Naive thymus-derived CD4-positive, alpha-beta T cell (primary cell): ENCODE measurements around the gene LDB2. TPM values are rescaled to one million over a fixed set of nuclear protein-coding genes. Genes with fewer than 3 reads are reported as not detected.

Experiments used
- ATAC-seq: fragments of 150-1000 bp; cut with Tn5 transposase; 2 replicates; pipeline ENCODE4 v1.10.0; 2021; ENCODE audit warnings: mild to moderate bottlenecking, moderate library complexity
- CTCF ChIA-PET: fragments of 350-600 bp; sonication (Branson Sonifier 250); formaldehyde crosslinking; loops from one replicate; lab custom pipeline; 2021; ENCODE audit warnings: antibody characterized with exemption; lab: Charles Lee
- POLR2A ChIA-PET: fragments of 350-600 bp; sonication (Branson Sonifier 250); formaldehyde crosslinking; loops from one replicate; lab custom pipeline; 2021; ENCODE audit warnings: antibody characterized with exemption, inconsistent platforms; lab: Charles Lee
- DNase-seq, 9 donors: peaks; one replicate each; pipeline versions ENCODE4 v3.0.0 to v3.0.0-alpha.2; 2020 to 2022; ENCODE audit warnings: mixed read lengths in 1 of 9
- H3K27ac ChIP-seq: one replicate; pipeline ENCODE4 v1.7.0; 2013; ENCODE audit warnings: mild to moderate bottlenecking, low read depth, low read length, moderate library complexity
- H3K27me3 ChIP-seq, 2 donors: one replicate each; pipeline ENCODE4 v1.7.0; 2013; ENCODE audit warnings: low read length in 2 of 2, mild to moderate bottlenecking in 2 of 2, moderate library complexity in 2 of 2; ENCODE audit not compliant: control insufficient read depth in 2 of 2, insufficient read depth in 2 of 2
- H3K36me3 ChIP-seq, 3 experiments: 1 replicate in 2 of 3; 2 replicates in 1 of 3; pipeline ENCODE4 v1.7.0; 2013; ENCODE audit warnings: low read length in 3 of 3, mild to moderate bottlenecking in 3 of 3, moderate library complexity in 1 of 3; ENCODE audit not compliant: insufficient read depth in 3 of 3, control insufficient read depth in 2 of 3
- H3K4me1 ChIP-seq, 2 donors: one replicate each; pipeline ENCODE4 v1.7.0; 2013; ENCODE audit warnings: low read length in 2 of 2, mild to moderate bottlenecking in 2 of 2, moderate library complexity in 1 of 2; ENCODE audit not compliant: control insufficient read depth in 2 of 2, insufficient read depth in 2 of 2
- H3K4me3 ChIP-seq: 2 replicates; pipeline ENCODE4 v1.7.0; 2013; ENCODE audit warnings: mild to moderate bottlenecking, low read length
- H3K9me3 ChIP-seq, 3 experiments: 1 replicate in 2 of 3; 2 replicates in 1 of 3; pipeline ENCODE4 v1.7.0; 2013; ENCODE audit warnings: low read length in 3 of 3; ENCODE audit not compliant: control insufficient read depth in 2 of 3
- H3K27ac Mint-ChIP-seq, 9 donors: one replicate each; pipeline ENCODE4 v1.8.0; 2020 to 2022; ENCODE audit warnings: mixed read lengths in 9 of 9, mild to moderate bottlenecking in 8 of 9, moderate library complexity in 5 of 9, inconsistent platforms in 2 of 9
- H3K27me3 Mint-ChIP-seq, 5 donors: one replicate each; pipeline ENCODE4 v1.8.0; 2021 to 2022; ENCODE audit warnings: mixed read lengths in 5 of 5, mild to moderate bottlenecking in 1 of 5
- H3K36me3 Mint-ChIP-seq, 5 donors: one replicate each; pipeline ENCODE4 v1.8.0; 2020 to 2022; ENCODE audit warnings: mixed read lengths in 5 of 5, mild to moderate bottlenecking in 3 of 5, inconsistent platforms in 1 of 5
- H3K4me1 Mint-ChIP-seq, 7 donors: one replicate each; pipeline ENCODE4 v1.8.0; 2020 to 2022; ENCODE audit warnings: mixed read lengths in 7 of 7, mild to moderate bottlenecking in 3 of 7, inconsistent platforms in 1 of 7
- H3K4me3 Mint-ChIP-seq, 10 donors: one replicate each; pipeline ENCODE4 v1.8.0; 2020 to 2022; ENCODE audit warnings: mild to moderate bottlenecking in 10 of 10, mixed read lengths in 10 of 10, moderate library complexity in 6 of 10, inconsistent platforms in 2 of 10
- H3K9me3 Mint-ChIP-seq, 11 donors: one replicate each; pipeline ENCODE4 v1.8.0; 2020 to 2022; ENCODE audit warnings: mixed read lengths in 11 of 11, mild to moderate bottlenecking in 4 of 11, inconsistent platforms in 1 of 11, moderate library complexity in 1 of 11
- intact Hi-C, 2 donors: fragments of 100-400 bp; cut with micrococcal nuclease; formaldehyde crosslinking; loops; one replicate each; pipeline ENCODE4 v1.15.1; 2023
- polyA plus RNA-seq, 2 donors: library from polyadenylated mRNA; unstranded; fragments of 300-500 nt; fragmentation: Illumina TruSeq; gene quantifications; one replicate each; pipeline ENCODE4 v1.2.3, GENCODE V29; 2021
- total RNA-seq, 6 experiments: library from RNA in 5 of 6; stranded (reverse) in 5 of 6; gene quantifications; 1 replicate in 5 of 6; 2 replicates in 1 of 6; pipeline ENCODE4 v1.2.3 and lab custom pipeline; 2021 to 2026

LDB2 gene
- total and polyA plus RNA-seq, 7 experiments from 2014 or later, result 0.29 to 1.5 TPM; not detected in 5

DNA sequence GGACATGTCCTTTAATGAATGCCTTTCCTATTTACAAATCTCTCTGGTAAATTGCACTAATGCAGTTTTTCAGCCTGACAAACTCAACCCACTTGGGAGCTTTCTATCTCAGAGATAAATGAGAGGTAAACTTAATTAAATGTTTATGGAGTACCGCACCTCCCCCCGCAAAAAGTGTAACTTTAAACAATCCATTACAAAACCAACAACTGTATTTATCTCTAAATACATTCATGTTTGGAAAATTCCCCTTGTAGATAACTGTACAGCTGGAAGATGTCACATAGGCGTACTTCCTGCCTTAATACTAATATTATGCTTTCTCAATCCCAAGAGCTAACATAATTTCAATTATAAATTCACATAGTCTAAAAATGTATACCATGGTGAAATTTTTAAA lies 215.5 kb downstream of the LDB2 start:
- no peaks in the 10 kb centered on the region for H3K4me1 ChIP-seq
- Mint-ChIP-seq H3K36me3 (no peaks in the 10 kb centered on the region), H3K4me1 (no peaks in the 10 kb centered on the region), H3K4me3 (no peak overlapping the region), H3K27me3 (peaks cover 0 to 17% (median 8%) of the 10 kb centered on the region in 5 donors), H3K27ac (no peak overlapping the region), H3K9me3 (peaks cover 0 to 2% (median 0%) of the 10 kb centered on the region in 11 donors)
- no peak overlapping the region for H3K4me3 ChIP-seq
- CTCF ChIA-PET, result no interaction called here
- H3K27ac ChIP-seq, result no peak overlapping the region
- H3K9me3 ChIP-seq, result no peaks in the 10 kb centered on the region
- intact Hi-C loops, result no loop called here
- no peaks in the 10 kb centered on the region for H3K27me3 ChIP-seq
- ATAC-seq (no peak), DNase-seq (no peak)
- H3K36me3 ChIP-seq, result no peaks in the 10 kb centered on the region
- POLR2A ChIA-PET, result no interaction called here

- ChIA-PET CTCF (no interaction called here), POLR2A (no interaction called here)
- H3K4me1 Mint-ChIP-seq, result no peaks in the 10 kb centered on the region
- H3K36me3 Mint-ChIP-seq, result no peaks in the 10 kb centered on the region
- no peaks in the 10 kb centered on the region for H3K9me3 ChIP-seq
- no peak for DNase-seq
- H3K27ac Mint-ChIP-seq, result no peak overlapping the region
- peaks cover 0 to 24% (median 0%) of the 10 kb centered on the region in 5 donors for H3K27me3 Mint-ChIP-seq
- H3K9me3 Mint-ChIP-seq, result peaks cover 0 to 8% (median 0%) of the 10 kb centered on the region in 11 donors
- H3K4me1 ChIP-seq, result no peaks in the 10 kb centered on the region
- no peak for ATAC-seq
- intact Hi-C loops, result no loop called here
- no peak overlapping the region for H3K4me3 Mint-ChIP-seq
- H3K27me3 ChIP-seq, result no peaks in the 10 kb centered on the region
- H3K36me3 ChIP-seq, result no peaks in the 10 kb centered on the region
- no peak overlapping the region for H3K27ac ChIP-seq
- H3K4me3 ChIP-seq, result no peak overlapping the region
Observed at GRCh38 chr4:16677001-16677944, 221.2 kb downstream of the LDB2 start.

- POLR2A ChIA-PET, result no interaction called here
- Histone ChIP-seq H3K27me3 (no peaks in the 10 kb centered on the region), H3K36me3 (no peaks in the 10 kb centered on the region), H3K4me1 (no peaks in the 10 kb centered on the region), H3K4me3 (no peak overlapping the region), H3K27ac (no peak overlapping the region), H3K9me3 (no peaks in the 10 kb centered on the region)
- no peaks in the 10 kb centered on the region for H3K36me3 Mint-ChIP-seq
- H3K27ac Mint-ChIP-seq, result no peak overlapping the region
- peaks cover 0 to 8% (median 0%) of the 10 kb centered on the region in 11 donors for H3K9me3 Mint-ChIP-seq
- ATAC-seq (no peak), DNase-seq (no peak)
- CTCF ChIA-PET, result no interaction called here
- H3K4me3 Mint-ChIP-seq, result no peak overlapping the region
- no peaks in the 10 kb centered on the region for H3K4me1 Mint-ChIP-seq
- H3K27me3 Mint-ChIP-seq, result peaks cover 0 to 23% (median 0%) of the 10 kb centered on the region in 5 donors
- intact Hi-C loops, result no loop called here
Observed at GRCh38 chr4:16676230-16676770, 222.1 kb downstream of the LDB2 start.

- Histone ChIP-seq H3K4me3 (no peak overlapping the region), H3K36me3 (no peaks in the 10 kb centered on the region), H3K4me1 (no peaks in the 10 kb centered on the region), H3K27me3 (no peaks in the 10 kb centered on the region), H3K27ac (no peak overlapping the region), H3K9me3 (no peaks in the 10 kb centered on the region)
- H3K9me3 Mint-ChIP-seq, result peaks cover 0 to 8% (median 0%) of the 10 kb centered on the region in 11 donors
- DNase-seq (no peak), ATAC-seq (no peak)
- H3K4me1 Mint-ChIP-seq, result no peaks in the 10 kb centered on the region
- intact Hi-C loops, result no loop called here
- peaks cover 0 to 16% (median 13%) of the 10 kb centered on the region in 5 donors for H3K27me3 Mint-ChIP-seq
- ChIA-PET POLR2A (no interaction called here), CTCF (no interaction called here)
- no peak overlapping the region for H3K4me3 Mint-ChIP-seq
- H3K36me3 Mint-ChIP-seq, result no peaks in the 10 kb centered on the region
- H3K27ac Mint-ChIP-seq, result no peak overlapping the region
Observed at GRCh38 chr4:16674082-16674481, 224.4 kb downstream of the LDB2 start.

DNA sequence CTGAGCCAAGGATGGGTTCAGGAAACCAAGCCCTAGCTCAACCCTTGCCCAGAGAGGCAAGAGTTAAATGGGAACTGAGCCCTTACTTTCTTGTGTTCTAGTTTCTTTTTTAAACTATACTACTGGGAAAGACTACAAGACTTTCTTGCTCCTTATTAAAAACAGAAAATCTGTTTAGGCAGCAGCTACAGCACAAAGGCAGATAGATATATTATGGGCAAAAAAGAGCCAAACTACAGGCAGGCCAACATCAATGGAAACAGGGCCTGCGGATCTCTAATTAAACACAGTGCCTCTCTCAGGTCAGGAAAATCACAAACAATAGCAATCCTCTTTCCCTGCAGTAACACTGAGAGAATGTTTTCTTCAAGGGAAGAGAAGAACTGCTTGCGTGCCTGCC lies 226.0 kb downstream of the LDB2 start:
- intact Hi-C loops, result no loop called here
- Mint-ChIP-seq H3K27ac (no peak overlapping the region), H3K36me3 (no peaks in the 10 kb centered on the region), H3K4me3 (no peak overlapping the region), H3K9me3 (peaks cover 0 to 8% (median 0%) of the 10 kb centered on the region in 11 donors), H3K4me1 (no peaks in the 10 kb centered on the region), H3K27me3 (peaks cover 0 to 16% (median 7%) of the 10 kb centered on the region in 5 donors)
- no peaks in the 10 kb centered on the region for H3K36me3 ChIP-seq
- no peaks in the 10 kb centered on the region for H3K4me1 ChIP-seq
- ATAC-seq, result no peak
- ChIA-PET CTCF (no interaction called here), POLR2A (no interaction called here)
- no peak for DNase-seq
- no peak overlapping the region for H3K4me3 ChIP-seq
- no peaks in the 10 kb centered on the region for H3K9me3 ChIP-seq
- no peak overlapping the region for H3K27ac ChIP-seq
- H3K27me3 ChIP-seq, result no peaks in the 10 kb centered on the region

GRCh38 chr4:16671741-16672140 lies 226.7 kb downstream of the LDB2 start:
- no peaks in the 10 kb centered on the region for H3K4me1 Mint-ChIP-seq
- no peaks in the 10 kb centered on the region for H3K36me3 Mint-ChIP-seq
- H3K27me3 Mint-ChIP-seq, result peaks cover 0 to 13% (median 7%) of the 10 kb centered on the region in 5 donors
- ChIA-PET POLR2A (no interaction called here), CTCF (no interaction called here)
- H3K9me3 Mint-ChIP-seq, result peaks cover 0 to 4% (median 0%) of the 10 kb centered on the region in 11 donors
- H3K27me3 ChIP-seq, result no peaks in the 10 kb centered on the region
- DNase-seq (no peak), ATAC-seq (no peak)
- H3K27ac Mint-ChIP-seq, result no peak overlapping the region
- no peak overlapping the region for H3K27ac ChIP-seq
- H3K4me3 Mint-ChIP-seq, result no peak overlapping the region
- no peaks in the 10 kb centered on the region for H3K4me1 ChIP-seq
- H3K9me3 ChIP-seq, result no peaks in the 10 kb centered on the region
- no peak overlapping the region for H3K4me3 ChIP-seq
- H3K36me3 ChIP-seq, result no peaks in the 10 kb centered on the region
- intact Hi-C loops, result no loop called here
